NCI-H2029 (cell line): Measurements from ENCODE around the gene PTH1R.
"Not testable (repeated sequence)": the region's sequence is repeated elsewhere in the genome, so short reads cannot be mapped to it uniquely, and the experiment has no call there.

Source experiments
- DNase-seq: peaks from one replicate; lab custom pipeline; 2025; lab: John Stamatoyannopoulos, UW

Gene PTH1R

DNA sequence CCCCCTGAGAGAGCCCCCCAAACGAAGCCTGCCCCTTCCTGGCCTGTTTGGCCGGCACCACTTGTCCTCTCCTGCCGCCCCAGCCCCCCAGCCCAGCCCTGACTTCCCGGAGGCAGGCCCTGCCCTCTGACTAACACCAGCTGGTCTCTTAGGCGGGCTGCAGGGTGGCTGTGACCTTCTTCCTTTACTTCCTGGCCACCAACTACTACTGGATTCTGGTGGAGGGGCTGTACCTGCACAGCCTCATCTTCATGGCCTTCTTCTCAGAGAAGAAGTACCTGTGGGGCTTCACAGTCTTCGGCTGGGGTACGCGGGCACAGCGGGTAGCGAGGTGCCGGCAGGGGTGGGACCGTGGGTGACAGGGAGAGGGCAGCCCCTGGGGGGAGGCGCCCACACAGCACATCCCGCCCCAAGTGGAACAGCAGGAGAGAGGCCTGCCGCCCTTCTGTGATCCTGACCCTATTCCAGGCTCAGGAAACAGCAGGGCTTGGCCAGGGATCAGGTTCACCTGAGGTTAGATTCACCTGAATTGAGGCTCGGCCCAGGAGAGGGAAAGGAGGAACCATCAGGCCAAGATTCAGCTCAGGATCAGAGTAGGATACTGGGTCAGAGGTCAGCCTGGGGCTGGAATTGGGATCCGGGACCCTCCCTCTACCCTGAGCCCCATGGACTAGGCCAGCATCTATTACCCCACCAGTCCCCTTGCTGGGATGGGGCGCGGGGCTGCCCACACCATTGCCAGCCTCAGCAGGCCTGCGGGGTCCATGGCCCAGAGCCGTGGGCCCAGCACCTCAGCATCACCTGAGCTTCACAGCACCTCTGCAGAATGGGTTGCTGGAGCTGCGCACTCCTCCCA, 21.9 kb downstream of the PTH1R start:
- DNase-seq, result no peak

- DNase-seq, result peak; percentile 51
Measured at GRCh38 chr3:46900007-46900292, 22.4 kb downstream of the PTH1R start.

- no peak for DNase-seq
Measured at GRCh38 chr3:46900356-46900755, 22.8 kb downstream of the PTH1R start.

DNA sequence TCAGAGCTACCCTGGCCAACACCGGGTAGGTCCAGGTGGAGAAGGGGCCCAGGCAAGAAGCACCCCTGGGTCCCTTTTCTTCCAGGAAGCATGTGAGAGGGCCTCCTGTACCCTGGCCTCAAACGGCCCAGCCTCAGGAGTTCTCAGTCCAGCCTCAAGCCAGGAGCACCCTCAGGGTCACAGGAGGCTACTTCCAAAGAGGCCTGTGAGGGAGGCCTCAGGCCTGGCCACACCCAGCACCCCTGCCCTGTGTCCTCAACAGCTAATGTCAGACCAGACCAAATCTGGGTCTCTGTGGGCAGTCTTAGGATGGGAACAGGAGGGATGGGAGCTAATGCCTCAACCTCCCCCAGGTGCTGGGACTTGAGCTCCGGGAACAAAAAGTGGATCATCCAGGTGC, 23.5 kb downstream of the PTH1R start:
- DNase-seq, result no peak

GRCh38 chr3:46901591-46902187, 24.2 kb downstream of the PTH1R start:
- no peak for DNase-seq

- DNase-seq, result no peak
Measured at GRCh38 chr3:46902188-46902631, 24.7 kb downstream of the PTH1R start.

GRCh38 chr3:46903341-46904302, 26.1 kb downstream of the PTH1R start:
- no peak for DNase-seq

GRCh38 chr3:46904303-46905212, 27.0 kb downstream of the PTH1R start:
- DNase-seq, result no peak

DNA sequence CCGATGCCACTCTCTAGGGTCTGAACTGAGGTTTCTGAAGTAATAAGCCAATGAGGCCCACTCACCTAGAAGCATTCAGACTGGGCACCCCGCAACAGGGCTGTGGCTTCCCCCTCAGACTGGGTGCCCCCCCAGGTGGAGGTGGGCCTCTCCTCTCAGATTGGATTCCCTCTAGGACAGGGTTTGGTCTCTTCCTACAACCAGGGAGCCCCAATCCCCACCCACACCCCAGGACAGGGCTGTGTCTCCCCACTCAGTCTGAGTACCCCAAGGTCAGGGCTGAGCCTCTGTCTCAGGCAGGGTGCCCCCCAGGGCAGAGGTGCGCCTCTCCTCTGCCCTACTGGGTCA, 27.7 kb downstream of the PTH1R start:
- DNase-seq, result no peak

- no peak for DNase-seq
Measured at GRCh38 chr3:46905661-46906451, 28.3 kb downstream of the PTH1R start.

- DNase-seq, result no peak
Measured at GRCh38 chr3:46906471-46907058, 29.0 kb downstream of the PTH1R start.

DNA sequence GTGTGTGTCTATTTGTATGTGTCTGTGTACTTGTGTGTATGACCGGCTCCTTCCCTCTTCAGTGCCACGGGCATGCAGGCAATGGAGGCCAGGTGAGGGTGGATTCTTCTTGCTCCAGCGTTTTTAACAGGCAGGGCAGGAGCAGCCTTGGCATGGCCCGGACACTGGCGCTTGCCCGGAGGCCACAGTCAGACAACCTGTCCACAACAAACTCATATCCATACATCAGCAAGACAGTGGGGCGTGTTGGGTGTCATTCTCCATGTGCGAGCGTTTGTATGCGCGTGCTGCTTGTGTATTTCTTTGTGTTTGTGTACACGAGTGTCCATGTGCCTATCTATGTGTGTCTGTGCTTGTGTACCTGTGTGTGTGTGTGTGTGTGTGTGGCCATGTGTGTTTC, 29.8 kb downstream of the PTH1R start:
- DNase-seq, result no peak

GRCh38 chr3:46907960-46908293, 30.4 kb downstream of the PTH1R start:
- DNase-seq, result no peak

- DNase-seq, result peak; percentile 53
Measured at GRCh38 chr3:46908294-46908985, 30.9 kb downstream of the PTH1R start.

DNA sequence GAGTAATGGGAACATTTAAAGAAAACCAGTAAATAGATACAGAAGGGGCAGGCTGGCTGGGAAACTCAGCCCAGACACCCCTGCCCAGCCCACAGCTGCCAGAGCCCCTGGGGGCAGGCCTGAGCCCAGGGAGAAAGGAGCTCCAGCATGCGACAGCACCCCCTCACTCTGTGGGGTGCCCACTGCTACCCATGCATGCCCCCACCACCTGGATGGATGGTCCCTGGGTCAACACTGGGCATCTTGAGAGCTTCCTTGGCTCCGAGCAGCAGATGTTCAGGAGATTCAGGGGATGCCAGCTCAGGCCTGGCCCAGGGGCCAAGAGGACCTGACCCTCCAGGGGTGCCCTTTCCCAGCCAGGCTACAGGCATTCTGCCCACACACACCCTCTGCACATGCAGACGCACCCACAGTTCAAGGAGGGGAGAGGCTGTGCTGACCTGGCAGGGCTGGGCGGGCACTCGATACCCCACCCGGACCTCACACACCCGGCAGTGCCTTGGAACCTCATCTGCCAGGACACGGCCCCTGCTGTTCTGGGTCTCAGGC, 31.5 kb downstream of the PTH1R start:
- DNase-seq, result no peak

- peak; percentile 90 for DNase-seq
Measured at GRCh38 chr3:46909535-46910161, 32.1 kb downstream of the PTH1R start.

GRCh38 chr3:46910166-46910760, 32.7 kb downstream of the PTH1R start:
- DNase-seq, result no peak

GRCh38 chr3:46910914-46911313, 33.4 kb downstream of the PTH1R start:
- not testable (repeated sequence) for DNase-seq

GRCh38 chr3:46912986-46913385, 35.5 kb downstream of the PTH1R start:
- no peak for DNase-seq
